Activated CD4-positive, alpha-beta T cell treated with anti-CD3 and anti-CD28 coated beads, Interleukin-2, amount 50 U/mL, for 48 hours (primary cell): ENCODE data around the gene TEX44.
"Not testable (repeated sequence)": the region's sequence is repeated elsewhere in the genome, so short reads cannot be mapped to it uniquely, and the experiment has no call there.

Experiments
- DNase-seq, 2 experiments: peaks; one replicate each; pipeline ENCODE4 v3.0.0-alpha.2; 2020

TEX44 gene

GRCh38 chr2:231592636-231593145 lies at the start of gene TEX44:
Gene TEX44 (plus strand): TSS chr2:231592864. CDS start chr2:231592952, 88 bp downstream.
- DNase-seq: no peak

- DNase-seq: peak; percentile 66 to 79
Measured at GRCh38 chr2:231545105-231545902, 47.4 kb upstream of the TEX44 start.

GRCh38 chr2:231546014-231546715 lies 46.5 kb upstream of the TEX44 start:
- DNase-seq: no peak

GRCh38 chr2:231547315-231548110 lies 45.2 kb upstream of the TEX44 start:
- no peak for DNase-seq

GRCh38 chr2:231548752-231549151 lies 43.9 kb upstream of the TEX44 start:
- no peak for DNase-seq

GRCh38 chr2:231549446-231550239 lies 43.0 kb upstream of the TEX44 start:
- DNase-seq: no peak

GRCh38 chr2:231552752-231553151 lies 39.9 kb upstream of the TEX44 start:
- no peak for DNase-seq

GRCh38 chr2:231554327-231554726 lies 38.3 kb upstream of the TEX44 start:
- no peak for DNase-seq

- DNase-seq: no peak
Measured at GRCh38 chr2:231554748-231555545, 37.7 kb upstream of the TEX44 start.

GRCh38 chr2:231556496-231556895 lies 36.2 kb upstream of the TEX44 start:
- DNase-seq: not testable (repeated sequence)

GRCh38 chr2:231556981-231557380 lies 35.7 kb upstream of the TEX44 start:
- DNase-seq: no peak

GRCh38 chr2:231557571-231558217 lies 35.0 kb upstream of the TEX44 start:
- peak; percentile 33 to 57 for DNase-seq

GRCh38 chr2:231563378-231563961 lies 29.2 kb upstream of the TEX44 start:
- DNase-seq: peak; percentile 53 to 68

- no peak for DNase-seq
Measured at GRCh38 chr2:231565887-231566594, 26.6 kb upstream of the TEX44 start.

GRCh38 chr2:231567159-231567558 lies 25.5 kb upstream of the TEX44 start:
- no peak for DNase-seq

GRCh38 chr2:231568098-231568784 lies 24.4 kb upstream of the TEX44 start:
- DNase-seq: no peak

GRCh38 chr2:231568785-231569435 lies 23.8 kb upstream of the TEX44 start:
- DNase-seq: peak; percentile 27 to 48

- not testable (repeated sequence) for DNase-seq
Measured at GRCh38 chr2:231570915-231571314, 21.7 kb upstream of the TEX44 start.
